GM12865 (cell line): ENCODE results near the gene SMPD3.

Experiments
- DNase-seq: peaks from one replicate; pipeline ENCODE4 v3.0.0; 2010; ENCODE audit warnings: low read depth
- H3K4me3 ChIP-seq: 2 replicates; pipeline ENCODE4 v1.5.1; 2011; ENCODE audit warnings: mild to moderate bottlenecking, low read depth, low read length, control low read depth
- TF ChIP-seq, protein P1 (sequence below): IDR thresholded peaks from 2 replicates; pipeline ENCODE4 v1.5.1; 2011; ENCODE audit warnings: low read length, control low read depth, low read depth, inconsistent platforms; ENCODE audit not compliant: insufficient read depth; ENCODE audit errors: missing control alignments

Gene SMPD3

DNA sequence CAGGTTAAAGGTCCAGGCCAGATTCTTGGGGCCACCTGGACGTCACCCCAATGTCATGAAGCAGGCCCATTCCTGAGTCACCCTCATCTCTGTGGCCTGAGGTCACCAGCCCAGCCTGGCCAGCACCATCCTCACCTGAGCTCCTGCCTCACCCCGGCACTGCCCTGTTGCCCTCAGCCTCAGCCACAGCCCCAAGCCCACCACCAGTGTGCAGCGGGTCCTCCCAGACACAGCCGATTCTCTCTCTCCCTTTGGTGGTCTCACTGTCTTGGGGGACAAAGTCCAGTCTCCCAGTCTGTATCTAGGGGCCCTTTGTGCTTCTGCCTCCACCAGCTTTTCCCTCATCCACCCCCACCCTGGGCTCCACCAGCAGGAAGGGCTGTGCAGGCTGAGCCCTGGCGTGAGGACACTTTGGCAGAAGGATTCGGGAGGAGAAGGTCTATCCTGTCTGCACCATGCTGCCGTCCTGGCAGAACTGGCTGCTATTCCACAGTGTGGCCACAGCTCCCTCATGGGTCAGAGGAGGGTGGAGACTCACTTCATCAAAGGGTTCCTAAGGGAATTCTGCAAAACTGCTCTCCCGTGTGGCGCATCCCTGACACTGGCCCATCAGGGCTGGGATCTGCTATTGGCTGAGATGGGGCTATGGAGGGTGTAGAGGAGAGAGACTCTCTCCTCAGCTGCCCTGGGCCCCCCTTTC is 73.2 kb downstream of the SMPD3 start:
- TF ChIP-seq, protein P1, sequence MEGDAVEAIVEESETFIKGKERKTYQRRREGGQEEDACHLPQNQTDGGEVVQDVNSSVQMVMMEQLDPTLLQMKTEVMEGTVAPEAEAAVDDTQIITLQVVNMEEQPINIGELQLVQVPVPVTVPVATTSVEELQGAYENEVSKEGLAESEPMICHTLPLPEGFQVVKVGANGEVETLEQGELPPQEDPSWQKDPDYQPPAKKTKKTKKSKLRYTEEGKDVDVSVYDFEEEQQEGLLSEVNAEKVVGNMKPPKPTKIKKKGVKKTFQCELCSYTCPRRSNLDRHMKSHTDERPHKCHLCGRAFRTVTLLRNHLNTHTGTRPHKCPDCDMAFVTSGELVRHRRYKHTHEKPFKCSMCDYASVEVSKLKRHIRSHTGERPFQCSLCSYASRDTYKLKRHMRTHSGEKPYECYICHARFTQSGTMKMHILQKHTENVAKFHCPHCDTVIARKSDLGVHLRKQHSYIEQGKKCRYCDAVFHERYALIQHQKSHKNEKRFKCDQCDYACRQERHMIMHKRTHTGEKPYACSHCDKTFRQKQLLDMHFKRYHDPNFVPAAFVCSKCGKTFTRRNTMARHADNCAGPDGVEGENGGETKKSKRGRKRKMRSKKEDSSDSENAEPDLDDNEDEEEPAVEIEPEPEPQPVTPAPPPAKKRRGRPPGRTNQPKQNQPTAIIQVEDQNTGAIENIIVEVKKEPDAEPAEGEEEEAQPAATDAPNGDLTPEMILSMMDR, result no peak
- H3K4me3 ChIP-seq, result no peak overlapping the region
- DNase-seq, result no peak

DNA sequence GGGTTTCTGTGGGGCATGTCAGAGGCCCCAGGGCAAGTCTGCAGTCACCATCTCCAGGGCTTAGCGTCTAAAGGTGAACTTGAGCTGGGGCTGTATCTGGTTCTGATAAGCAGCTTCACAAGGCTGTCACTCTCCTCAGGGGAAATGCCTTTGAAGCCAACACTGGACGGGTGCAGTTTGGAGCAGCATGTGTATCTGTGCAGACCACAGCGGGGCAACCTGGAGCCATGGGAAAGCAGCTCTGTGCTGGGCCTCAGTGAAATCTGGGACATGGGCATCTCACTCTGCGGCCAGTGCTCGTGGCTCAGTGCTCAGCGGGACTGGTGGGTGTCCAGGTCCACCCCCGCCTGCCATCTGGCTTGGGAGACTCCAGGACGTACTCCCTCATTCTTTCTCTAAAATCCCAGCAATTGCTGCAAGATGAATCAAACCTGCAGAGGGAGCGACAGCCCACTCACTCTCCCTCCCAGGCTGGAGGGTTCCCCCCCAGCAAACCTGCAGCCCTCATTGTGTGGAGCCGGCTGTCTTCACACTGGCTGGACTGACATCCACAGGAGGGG is 74.0 kb downstream of the SMPD3 start:
- DNase-seq, result no peak
- TF ChIP-seq, protein P1, result no peak
- no peak overlapping the region for H3K4me3 ChIP-seq

DNA sequence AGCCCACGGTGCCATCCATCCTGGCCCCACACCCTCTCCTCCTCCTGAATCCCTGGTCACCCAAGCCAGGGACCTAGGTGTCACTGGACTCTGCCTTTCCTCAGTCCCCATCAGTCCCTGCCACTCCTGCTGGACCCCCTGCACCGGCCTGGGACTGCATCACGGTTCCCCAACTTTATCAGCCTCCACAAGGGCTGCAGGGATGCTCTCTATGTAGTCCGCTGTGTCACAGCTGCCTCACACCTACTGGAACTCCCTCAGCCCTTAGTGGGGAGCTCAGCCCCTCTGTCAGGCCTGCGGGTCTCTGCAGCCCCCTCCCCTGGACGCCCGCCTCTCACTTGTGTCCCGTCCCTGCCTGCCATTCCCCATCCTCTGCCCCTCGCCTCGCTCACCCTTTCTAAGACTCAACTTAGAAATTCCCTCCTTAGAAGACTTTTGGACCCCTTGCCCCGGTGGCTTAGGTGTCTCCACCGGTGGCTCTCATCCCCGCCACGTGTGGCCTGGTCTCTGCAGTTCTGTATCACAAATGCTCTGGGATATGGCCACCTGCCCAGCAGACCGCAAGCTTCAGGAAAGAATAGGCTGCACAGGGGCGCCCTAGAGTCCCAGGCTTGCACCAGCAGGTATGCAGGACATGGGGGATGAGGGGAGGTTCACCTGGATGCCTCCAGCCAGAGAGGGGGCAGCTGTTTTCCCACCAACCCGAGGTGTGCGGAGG is 74.6 kb downstream of the SMPD3 start:
- TF ChIP-seq, protein P1, result no peak
- H3K4me3 ChIP-seq, result no peak overlapping the region
- DNase-seq, result no peak

DNA sequence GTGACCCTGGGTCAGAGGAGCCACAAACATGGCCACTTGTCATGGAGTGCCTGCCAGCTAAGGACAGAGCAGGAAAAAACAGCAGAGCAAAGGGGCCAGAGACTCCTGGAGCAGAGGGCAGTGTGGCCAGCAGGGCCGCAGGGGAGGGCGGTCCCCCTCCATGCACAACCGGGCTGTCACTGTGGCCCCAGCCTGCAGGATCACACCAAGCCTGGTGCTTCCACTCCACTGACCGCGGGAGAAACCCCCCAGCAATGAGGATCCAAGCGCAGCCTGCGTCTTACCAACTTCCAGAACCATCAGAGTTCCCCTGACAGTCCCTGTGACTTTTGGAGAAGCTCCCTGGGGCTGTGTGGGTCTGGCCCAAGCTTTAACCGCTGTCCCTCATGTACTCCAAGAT is 75.5 kb downstream of the SMPD3 start:
- DNase-seq, result no peak
- no peak overlapping the region for H3K4me3 ChIP-seq
- TF ChIP-seq, protein P1, result no peak

DNA sequence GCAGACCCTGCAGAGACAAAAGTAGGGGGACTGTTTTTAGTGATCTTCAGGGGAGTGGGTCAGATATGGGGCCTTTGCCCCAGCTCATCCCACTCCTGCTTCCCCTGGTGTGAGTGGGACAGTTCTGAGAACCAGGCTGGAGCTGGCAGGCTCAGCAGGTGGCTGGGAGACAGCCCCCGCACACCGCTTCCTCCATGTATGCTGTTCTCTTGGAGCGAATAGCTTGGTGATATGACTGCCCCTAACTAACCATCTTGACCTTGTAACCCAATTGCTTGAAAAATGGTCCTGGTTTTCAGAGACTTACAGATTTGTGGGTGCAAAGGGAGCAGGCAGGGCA is 76.0 kb downstream of the SMPD3 start:
- TF ChIP-seq, protein P1, result no peak
- DNase-seq, result no peak

DNA sequence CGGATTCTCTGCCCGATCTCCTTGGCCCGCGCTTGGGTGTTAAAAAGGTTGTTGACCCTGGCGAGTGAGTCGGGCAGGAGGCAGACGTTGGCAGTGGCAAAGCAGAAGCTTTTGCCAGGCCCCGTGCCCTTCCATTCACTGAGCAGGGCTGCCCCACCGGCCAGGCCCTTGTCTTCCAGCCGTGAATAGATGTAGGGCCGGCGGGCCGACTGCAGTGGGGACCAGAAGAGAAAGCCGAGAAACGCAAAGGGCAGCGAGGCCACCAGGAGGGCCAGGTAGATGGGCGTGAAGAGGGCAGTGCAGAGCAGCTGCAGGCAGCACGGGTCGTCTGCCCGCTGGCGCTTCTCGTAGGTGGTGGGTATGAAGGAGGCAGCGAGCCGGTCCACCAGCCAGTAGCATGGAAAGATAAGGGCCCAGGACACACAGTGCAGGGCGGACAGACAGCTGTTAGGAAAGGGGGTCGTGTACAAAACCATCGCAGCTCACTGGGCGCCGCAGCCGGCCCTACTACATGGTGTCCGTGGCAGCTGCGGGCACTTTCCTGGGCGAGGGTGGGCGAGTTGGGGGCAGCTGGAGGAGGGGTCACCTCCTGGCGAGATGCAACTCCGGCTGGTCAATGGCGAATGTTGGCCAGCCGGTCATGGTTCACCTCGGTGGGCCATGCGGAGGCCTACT is 76.5 kb downstream of the SMPD3 start:
- no peak for DNase-seq
- TF ChIP-seq, protein P1, result no peak
- H3K4me3 ChIP-seq, result no peak overlapping the region

More for the DNA sequence above, 76.0 kb downstream of the SMPD3 start:
- H3K4me3 ChIP-seq, result no peak overlapping the region
